HG02763 (cell line): Measurements from ENCODE around the gene NRCAM.

ENCODE experiments used
- ATAC-seq: cut with Tn5 transposase; IDR thresholded peaks from one replicate; pipeline ENCODE4 v1.9.1; 2021; ENCODE audit warnings: mild to moderate bottlenecking, moderate library complexity; ENCODE audit not compliant: unreplicated experiment

NRCAM gene

DNA sequence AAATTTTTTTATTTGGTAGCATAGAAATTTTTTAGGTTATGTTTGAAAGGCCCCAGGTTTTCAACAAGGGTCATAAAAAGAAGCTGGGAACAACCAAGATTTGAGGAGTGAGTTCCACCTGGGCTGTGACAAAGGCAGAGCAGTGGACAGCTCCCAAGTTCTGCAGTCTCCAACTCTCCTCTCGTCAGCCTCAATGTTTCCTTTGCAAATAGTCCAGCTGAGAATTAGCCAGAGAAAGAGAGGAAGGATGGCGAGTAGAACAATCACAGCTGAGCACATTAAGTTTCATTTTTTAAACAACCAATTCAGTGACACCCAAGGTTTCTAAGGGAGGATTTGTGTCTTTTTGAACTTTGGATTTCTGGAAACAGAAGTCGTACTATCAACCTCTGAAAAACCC lies 143.2 kb downstream of the NRCAM start:
- ATAC-seq = no peak

DNA sequence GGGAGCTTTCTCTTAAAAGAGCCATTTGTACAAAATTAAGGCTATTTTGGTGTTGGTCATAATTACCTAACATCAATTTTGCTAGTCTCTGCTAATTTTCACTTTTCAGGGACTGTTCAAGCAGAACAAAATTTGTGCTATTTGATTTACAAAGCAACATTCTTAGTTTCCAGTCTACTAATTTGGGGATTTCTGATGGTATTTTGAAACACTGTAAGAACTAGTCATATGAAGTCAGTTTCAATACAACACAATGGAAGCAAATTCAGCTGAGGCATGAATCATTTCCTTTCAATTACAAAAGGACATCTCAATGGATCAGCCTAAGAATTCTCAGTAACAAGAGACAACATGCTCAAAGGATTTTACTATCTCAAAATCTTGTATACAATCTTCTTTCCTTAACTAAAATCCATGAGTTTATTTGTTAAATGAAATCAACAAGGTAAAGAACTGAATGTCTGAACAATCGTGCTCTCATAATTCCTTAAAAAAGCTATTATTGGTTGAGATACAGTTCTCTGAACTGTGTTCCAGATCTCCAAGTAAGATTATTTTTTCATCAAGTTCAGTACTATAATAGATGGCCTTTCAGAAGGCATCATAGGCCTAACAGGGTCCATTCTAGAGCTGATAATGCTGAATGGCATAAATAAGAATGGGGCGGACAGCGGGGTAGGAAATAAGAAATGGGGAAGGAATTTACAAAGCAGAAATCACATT lies 144.6 kb downstream of the NRCAM start:
- ATAC-seq = peak; percentile 52

DNA sequence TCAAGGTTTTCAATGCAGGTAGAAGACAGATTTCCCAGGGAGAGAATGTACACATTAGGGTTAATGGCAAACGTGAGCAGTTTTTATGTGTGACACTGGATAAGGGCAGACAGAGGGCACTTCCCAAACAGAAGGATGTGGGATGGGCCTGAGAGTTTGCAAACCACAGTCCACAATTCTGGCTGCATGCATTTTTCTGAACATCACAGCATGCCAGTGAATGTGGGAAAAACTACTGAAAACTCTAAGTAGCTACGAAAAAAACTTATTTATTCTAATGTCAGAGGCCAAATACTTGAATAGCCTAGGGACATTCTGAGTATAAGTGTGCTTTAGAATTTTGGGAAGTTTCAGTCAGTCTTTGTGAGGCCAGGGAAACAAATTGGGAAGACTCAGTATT lies 145.9 kb downstream of the NRCAM start:
- ATAC-seq = no peak

DNA sequence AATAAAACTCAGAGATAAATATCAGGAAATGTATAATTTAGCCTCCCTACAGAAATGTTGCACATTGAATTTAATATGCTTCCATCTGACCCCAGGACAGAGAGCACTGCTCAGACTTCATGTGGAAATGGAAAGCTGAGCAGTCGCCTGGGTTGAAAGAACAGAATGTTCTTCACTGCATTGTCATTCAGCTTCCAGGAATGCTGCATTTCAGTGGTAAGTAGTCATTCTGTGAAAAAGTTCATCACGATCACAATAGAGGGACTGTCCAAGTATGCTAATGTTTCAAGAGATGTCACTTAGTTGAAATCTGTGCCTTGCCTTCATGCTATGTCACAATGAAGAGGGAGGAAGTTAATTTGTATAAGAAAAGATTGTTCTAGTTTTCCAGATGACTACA lies 147.3 kb downstream of the NRCAM start:
- ATAC-seq = peak; percentile 52

DNA sequence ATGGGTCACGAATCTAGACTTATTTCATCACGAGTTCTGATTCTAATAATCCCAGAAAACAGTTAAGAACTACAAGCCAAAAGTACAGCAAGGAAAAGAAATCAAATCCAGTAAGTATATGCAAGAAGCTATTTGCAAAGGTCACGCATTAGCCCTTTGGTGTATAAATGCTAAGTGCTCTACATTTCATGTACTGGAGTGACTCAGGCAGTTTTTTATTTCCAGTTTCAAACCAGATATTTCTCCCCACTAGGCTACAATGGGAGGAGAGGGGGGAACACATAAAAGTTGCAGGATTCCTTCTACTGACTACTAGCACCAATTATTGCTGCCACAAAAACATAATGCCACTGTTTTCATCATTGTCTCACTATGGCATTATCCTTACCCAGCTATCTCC lies 148.0 kb downstream of the NRCAM start:
- no peak for ATAC-seq

DNA sequence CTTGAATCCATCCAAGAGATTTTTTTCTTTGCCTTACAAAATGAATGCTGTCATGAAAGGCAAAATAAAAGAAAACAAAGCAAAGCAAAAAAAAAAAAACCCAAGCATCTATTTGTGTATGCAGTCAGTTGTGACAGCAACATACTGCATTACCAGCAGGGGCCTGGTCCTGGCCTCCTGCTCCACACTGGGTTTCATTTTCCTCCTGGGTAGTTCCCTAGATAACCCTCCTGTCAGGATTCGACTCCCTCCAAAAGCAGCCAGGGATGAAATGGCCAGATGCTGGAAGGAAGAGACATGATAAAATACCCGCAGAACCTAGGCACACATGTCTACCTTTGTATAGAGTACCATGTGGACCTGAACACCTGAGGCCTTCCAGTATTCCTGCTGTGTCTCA lies 148.6 kb downstream of the NRCAM start:
- ATAC-seq = no peak

DNA sequence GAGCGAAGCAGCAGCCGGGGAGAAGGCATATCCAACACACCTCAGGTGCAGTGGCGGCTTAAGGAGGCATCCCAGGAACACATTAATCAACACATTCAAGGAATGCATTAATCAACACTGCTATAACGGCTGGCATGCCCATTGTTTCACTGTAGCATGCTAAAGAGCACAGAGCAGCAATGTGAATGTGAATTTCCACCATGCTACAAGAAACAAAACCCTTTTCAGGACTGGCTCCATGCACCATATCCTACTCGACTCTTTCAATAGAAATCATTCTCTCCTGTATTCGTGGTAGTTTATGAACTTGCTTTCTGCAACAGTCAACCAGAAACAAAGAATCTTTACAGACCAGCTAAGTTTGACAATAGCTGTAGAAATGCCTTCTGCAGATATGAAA lies 149.0 kb downstream of the NRCAM start:
- no peak for ATAC-seq

DNA sequence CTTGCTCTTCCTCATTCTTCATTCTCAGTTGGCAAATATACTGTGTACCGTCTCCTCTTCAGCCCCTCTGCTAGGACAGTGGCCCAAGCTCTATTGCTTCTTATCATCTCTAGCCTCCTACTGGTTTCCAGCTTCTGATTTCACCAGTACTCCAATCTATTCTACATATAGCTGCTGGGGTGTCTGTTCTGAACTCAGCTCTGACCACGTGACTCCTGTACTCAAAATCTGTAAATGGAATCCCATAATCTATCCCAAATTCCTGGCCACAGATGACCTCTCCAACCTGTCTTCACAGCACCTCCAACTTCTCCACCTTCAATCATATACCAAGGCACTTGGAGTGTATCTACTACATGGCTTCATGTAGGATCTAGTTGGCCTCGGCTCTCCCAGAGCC lies 152.9 kb downstream of the NRCAM start:
- no peak for ATAC-seq

DNA sequence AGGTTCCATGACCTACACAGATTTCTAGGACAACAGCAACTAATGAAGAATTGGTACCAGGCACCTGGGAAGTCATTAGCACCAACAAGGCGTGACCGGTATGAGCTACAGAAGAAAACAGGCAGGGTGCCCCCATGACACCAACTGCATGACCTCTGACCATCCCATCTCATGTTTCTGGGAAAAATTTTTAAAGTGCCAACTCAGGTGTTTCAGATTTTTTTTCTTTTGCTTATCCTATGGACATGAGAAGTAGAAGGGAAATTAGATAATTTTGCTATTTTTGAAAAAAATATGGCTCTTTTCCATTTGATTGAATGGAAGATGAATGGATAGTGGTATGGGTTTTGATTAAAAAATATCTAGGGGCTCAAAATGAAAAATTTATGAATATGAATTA lies 154.8 kb downstream of the NRCAM start:
- no peak for ATAC-seq

DNA sequence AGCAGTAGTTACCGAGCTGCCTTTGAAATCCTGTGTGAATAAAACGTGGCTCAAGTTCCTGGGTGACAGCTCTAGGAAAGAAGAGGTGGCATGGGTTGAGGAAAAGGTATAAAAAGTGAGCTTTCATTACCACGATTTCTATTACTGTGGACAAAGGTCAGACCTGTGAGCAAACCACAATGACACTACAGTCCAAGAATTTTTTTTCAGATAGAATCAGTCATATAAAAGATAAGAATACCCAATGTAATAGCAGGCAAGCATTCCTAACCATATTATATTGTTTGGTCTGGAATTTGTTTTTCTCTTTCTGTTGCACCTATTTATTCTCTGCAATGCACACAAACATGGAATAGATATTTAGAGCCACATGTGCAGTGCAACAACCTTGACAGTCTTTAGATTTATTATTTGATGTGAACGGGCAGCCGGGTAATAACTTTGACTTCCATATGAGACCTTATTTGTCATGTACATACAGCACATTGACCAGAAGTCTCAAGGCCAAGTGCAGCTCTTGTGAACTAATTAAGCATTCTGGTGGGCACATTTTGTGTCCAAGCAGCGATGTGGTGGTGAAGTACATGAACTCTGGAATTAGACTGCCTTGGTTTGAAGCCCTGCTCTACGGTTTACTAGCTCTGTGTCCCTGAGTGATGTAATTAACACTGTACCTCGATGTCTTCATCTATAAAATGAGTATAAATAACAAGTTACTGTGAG lies 156.8 kb downstream of the NRCAM start:
- ATAC-seq = no peak

DNA sequence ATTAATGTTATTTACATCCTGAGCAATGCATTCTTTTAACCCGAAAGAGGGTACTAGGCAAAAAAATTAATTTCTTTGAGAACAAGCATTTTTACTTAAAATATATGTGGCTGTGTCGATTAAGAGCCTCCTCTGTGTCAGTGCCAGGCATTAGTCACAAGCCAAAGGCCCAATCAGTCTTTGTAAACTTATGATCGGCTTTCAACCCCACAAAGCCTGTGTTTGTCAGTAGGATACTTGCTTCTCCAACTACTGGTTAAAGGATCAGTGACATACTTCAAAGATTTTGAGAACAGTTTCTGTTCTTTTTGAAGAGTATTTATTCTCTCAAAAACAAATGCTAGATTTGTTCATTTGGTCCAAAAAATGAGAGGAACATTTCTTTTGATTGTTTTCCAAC lies 159.3 kb downstream of the NRCAM start:
- ATAC-seq = no peak

DNA sequence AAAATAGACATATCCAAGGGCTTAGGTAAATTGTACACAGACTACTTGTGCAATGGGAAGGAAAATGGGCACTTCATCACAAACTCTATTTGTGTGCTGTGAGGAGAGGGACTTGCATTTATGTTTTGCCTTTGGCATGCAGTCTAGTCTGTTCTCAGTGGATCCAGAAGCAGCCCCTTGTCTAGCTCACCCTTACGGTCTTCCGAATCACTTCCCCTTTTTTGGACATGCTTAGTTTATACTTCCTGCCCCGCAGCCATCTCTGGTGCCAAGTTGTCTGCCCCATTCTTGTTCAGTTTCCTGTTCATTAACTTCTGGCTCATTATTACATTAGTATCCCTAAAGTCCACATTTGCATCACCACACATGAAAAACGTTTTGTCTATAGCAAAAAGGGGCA lies 161.6 kb downstream of the NRCAM start:
- ATAC-seq = peak; percentile 94

DNA sequence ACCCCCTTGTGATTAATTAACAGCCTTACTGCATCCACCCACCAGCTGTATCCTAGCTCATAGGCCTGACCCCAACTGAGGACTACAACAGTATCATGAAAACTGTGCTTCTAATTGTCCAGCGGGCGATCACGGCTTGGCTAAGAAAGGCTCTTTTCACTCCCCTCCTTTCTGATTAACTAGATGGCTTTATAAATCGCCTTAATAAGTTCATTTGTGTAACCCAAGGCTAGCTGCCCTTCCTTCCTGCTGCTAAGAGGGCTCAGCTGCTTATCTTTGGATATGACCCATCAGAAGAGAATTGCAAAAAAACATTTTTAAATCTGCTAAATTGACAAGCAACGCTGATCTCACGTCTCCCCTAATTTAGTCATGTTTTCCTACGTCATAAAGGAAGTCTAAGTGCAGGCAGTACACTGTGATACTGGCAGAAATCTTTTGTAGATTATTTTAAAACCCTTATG lies 163.1 kb downstream of the NRCAM start:
- ATAC-seq = no peak

DNA sequence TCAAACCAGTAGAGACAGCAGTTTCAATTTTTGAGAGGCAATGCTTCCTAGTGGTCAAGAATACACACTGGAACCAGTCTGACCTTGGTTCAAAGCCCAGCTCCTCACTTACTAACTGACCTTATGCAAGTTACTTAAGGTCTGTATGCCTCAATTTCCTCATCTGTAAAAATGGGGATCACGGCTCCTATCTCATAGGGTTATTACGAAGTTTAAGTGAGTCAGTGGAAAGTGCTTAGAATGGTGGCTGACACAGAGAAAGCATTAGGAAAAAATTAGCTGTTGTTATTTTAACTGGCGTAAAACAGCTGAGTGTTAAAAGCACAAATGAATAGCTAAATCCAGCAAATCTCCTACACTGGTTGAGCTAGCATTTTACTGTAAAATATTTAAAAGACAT lies 163.7 kb downstream of the NRCAM start:
- ATAC-seq = no peak

DNA sequence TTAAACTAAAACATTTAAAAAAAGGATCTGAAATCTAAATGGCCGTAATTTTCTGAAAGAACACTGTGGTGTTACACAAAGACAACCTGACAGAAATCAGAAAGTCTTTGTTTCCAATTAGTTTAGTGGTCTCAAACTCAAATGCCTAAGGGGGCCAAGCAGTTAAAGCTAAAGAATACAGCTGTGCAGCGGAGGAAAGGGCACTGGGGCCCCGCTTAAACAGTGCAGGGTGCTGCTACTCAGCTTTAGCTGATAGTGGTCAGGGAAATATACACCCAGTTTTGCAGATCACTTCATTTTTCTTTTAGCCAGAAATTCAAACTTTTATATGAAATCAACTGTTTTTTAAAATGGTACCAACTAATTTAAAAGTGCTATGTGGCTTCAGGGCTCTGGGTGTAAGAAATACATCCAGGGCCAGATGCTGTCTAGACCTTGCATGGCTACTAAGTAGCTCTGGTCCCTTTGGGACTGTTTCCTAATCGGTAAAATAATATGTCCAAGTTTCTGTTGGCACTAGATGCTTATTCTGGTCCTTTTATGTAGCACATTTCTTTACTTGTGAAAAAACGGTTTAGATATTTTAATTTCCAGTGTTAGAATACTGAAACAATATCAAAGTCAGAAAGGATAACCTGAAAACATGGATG lies 164.3 kb downstream of the NRCAM start:
- no peak for ATAC-seq

DNA sequence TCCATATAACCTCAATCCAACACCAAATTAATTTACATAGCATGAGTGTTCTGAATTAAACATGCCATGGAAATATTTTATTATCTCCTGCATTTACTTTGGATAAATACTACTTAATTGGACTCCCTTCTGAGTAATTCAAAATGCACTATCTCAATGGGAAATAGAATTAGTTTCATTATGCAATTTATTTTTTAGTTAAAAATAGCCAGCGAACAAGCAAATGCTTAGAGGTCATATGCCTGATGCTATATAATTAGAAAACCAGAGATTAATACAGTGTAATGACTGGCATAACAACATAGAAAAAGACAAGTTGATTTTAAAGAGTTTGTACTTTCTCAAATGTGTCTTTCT lies 165.1 kb downstream of the NRCAM start:
- ATAC-seq = no peak

DNA sequence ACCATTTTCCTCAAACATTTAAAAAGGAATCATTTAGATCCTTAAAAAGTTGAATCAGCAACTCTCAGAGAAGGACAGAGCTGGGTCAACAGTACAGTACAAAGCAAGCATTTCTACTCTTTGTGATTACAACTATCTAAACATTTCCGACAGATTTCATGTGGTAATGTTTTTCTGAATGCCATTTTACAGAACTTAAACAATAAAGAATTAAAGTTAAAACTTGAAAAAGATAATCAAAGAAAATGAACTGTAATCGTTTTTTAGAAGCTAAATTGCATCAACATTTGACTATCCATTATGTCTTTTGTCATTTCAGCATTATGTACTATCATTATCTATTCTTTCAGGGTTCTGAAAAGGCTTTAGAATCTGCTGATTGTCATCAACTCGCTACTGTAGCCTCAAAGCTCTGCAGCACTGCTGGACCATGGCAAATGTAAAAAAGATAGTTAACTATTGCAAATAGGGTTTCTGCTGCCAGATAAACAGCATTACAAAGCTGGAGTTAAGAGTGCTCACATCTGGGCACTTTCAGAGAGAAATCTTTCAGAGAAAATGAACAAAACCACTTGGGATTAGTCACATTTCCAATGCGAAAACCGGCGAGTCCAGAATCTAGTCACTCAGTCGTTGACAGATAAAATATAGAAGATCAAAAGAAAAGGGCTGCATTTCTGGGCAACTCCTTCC lies 165.6 kb downstream of the NRCAM start:
- no peak for ATAC-seq

DNA sequence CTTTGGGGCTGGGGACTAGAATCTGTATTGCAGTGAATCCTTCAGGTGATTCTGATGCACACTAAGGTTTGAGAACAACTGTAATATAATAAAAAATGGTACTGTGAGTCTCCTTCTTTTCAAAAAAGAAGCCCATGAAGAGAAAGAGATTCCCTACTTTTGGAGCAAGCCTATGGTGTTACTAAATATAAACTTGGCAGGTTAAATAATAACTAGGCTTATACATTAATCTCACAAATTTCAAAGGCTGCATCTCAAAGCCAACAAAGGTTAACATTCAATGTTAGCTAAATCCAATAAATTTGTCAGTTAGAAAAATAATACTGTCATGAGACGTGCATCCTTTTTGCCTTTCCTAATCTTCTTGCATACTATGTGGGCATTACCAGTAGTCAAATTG lies 166.4 kb downstream of the NRCAM start:
- no peak for ATAC-seq

DNA sequence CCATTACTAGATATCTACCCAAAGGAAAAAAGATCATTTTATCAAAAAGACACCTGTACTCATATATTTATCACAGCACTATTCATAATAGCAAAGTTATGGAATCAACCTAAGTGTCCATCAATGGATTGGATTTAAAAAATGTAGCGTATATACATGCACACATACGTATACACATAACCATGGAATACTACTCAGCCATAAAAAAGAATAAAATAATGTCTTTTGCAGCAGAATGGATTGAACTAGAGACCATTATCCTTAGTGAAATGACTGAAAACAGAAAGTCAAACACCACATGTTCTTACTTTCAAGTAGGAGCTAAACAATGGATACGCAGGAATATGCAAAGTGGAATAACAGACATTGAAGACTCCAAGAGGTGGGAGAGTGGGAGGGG lies 168.4 kb downstream of the NRCAM start:
- ATAC-seq = no peak

DNA sequence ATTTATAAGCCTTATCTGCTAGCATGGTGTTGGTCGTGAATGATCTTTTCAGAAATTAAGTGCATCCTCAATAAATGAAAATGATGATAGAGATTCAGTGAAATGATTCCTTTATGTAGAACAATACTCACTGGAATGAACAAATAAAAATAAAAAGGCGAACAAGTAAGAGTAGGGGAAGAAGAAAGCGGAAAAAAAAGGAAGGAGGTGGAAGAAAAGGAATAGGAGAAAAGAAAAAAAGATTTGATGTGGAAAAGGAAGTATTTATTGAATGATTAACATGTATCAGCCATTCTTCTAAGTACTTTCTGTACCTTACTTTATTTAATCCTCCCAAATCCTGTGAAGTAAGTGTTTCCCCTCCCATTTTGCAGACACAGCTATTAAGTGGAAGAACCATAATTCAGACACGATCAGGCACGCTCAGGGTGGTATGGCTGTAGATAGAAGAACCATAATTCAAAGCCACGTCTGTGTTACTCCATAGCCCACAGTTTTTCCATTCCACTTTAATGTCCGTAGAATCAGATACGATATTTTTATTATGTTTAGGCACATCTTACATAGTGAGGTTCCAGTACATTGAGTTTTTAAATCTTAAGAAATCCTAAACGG lies 169.8 kb downstream of the NRCAM start:
- no peak for ATAC-seq

DNA sequence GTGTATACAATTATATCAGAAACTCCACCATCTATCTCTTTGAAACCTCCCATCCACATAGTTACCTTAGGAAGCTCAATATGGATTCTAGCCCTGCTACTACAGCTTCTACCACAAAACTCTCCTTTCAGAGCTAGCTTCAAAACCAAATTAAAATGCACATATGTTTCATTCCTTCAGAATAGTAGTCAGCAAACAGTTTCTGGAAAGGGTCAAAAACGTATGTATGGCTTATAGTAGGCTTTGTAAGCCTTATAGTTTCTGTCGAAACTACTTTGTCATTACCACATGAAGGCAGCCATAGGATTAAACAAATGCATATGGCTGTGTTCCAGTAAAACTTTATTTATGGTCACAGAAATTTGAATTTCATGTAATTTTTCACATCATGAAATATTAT lies 170.5 kb downstream of the NRCAM start:
- ATAC-seq = no peak
